GM20000 (cell line): ENCODE data around the gene SERPINB12.

ENCODE experiments used
- DNase-seq: peaks from one replicate; pipeline ENCODE4 v3.0.0; 2012; ENCODE audit warnings: low spot score
- CTCF ChIP-seq: IDR thresholded peaks from 2 replicates; pipeline ENCODE4 v1.5.1; 2012; ENCODE audit warnings: mild to moderate bottlenecking, control low read depth; ENCODE audit errors: extremely low read depth, missing control alignments

Gene SERPINB12

GRCh38 chr18:63542069-63542468 is at the start of gene SERPINB12:
TSS of gene SERPINB12 (plus strand) at chr18:63542369. CDS start at chr18:63556160, 13,791 bp downstream.
- no peak for TF ChIP-seq CTCF
- no peak for DNase-seq

GRCh38 chr18:63492851-63493250 is 49.3 kb upstream of the SERPINB12 start:
- DNase-seq: no peak
- TF ChIP-seq CTCF: no peak

- no peak for DNase-seq
- no peak for TF ChIP-seq CTCF
Measured at GRCh38 chr18:63495675-63496074, 46.5 kb upstream of the SERPINB12 start.

GRCh38 chr18:63505566-63506335 is 36.4 kb upstream of the SERPINB12 start:
- DNase-seq: peak; percentile 40
- TF ChIP-seq CTCF: peak; percentile 59

GRCh38 chr18:63506336-63506646 is 35.9 kb upstream of the SERPINB12 start:
- no peak for DNase-seq
- TF ChIP-seq CTCF: no peak

GRCh38 chr18:63508596-63508995 is 33.6 kb upstream of the SERPINB12 start:
- no peak for TF ChIP-seq CTCF
- DNase-seq: no peak

GRCh38 chr18:63511285-63511684 is 30.9 kb upstream of the SERPINB12 start:
- DNase-seq: no peak

More at GRCh38 chr18:63511285-63511684, 30.9 kb upstream of the SERPINB12 start:
- peak; percentile 50 for TF ChIP-seq CTCF
